GM18868 (cell line): Measurements from ENCODE around the gene STK39.

Experiments used
- ATAC-seq: cut with Tn5 transposase; IDR thresholded peaks from one replicate; pipeline ENCODE4 v1.9.1; 2021; ENCODE audit warnings: mild to moderate bottlenecking, moderate library complexity; ENCODE audit not compliant: unreplicated experiment

The STK39 gene

GRCh38 chr2:168165985-168166901, 81.2 kb downstream of the STK39 start:
- no peak for ATAC-seq

GRCh38 chr2:168165397-168165796, 82.0 kb downstream of the STK39 start:
- ATAC-seq = no peak

- ATAC-seq = peak; percentile 59
Measured at GRCh38 chr2:168160897-168161296, 86.5 kb downstream of the STK39 start.

GRCh38 chr2:168159754-168160585, 87.4 kb downstream of the STK39 start:
- no peak for ATAC-seq

- ATAC-seq = no peak
Measured at GRCh38 chr2:168158586-168158985, 88.8 kb downstream of the STK39 start.

GRCh38 chr2:168157926-168158325, 89.5 kb downstream of the STK39 start:
- ATAC-seq = no peak

GRCh38 chr2:168157070-168157469, 90.3 kb downstream of the STK39 start:
- ATAC-seq = no peak

GRCh38 chr2:168156661-168157060, 90.7 kb downstream of the STK39 start:
- no peak for ATAC-seq

GRCh38 chr2:168155680-168156079, 91.7 kb downstream of the STK39 start:
- no peak for ATAC-seq

- no peak for ATAC-seq
Measured at GRCh38 chr2:168155046-168155445, 92.3 kb downstream of the STK39 start.

- ATAC-seq = no peak
Measured at GRCh38 chr2:168152902-168153530, 94.4 kb downstream of the STK39 start.

GRCh38 chr2:168149986-168150385, 97.4 kb downstream of the STK39 start:
- no peak for ATAC-seq

GRCh38 chr2:168149150-168149974, 98.0 kb downstream of the STK39 start:
- no peak for ATAC-seq

- no peak for ATAC-seq
Measured at GRCh38 chr2:168147830-168148794, 99.3 kb downstream of the STK39 start.

GRCh38 chr2:168146892-168147810, 100.2 kb downstream of the STK39 start:
- no peak for ATAC-seq

GRCh38 chr2:168145426-168146310, 101.7 kb downstream of the STK39 start:
- no peak for ATAC-seq

- no peak for ATAC-seq
Measured at GRCh38 chr2:168145011-168145410, 102.4 kb downstream of the STK39 start.
